Midbrain (tissue), 1 donor: ENCODE measurements around the gene GARIN1A.
"Not testable (repeated sequence)": the region's sequence is repeated elsewhere in the genome, so short reads cannot be mapped to it uniquely, and the experiment has no call there.

Source experiments
- DNase-seq: peaks from one replicate; lab custom pipeline; 2025; lab: John Stamatoyannopoulos, UW

Gene GARIN1A

GRCh38 chr7:128671992-128672391 is at the start of gene GARIN1A:
Gene GARIN1A, plus strand, starts transcription at chr7:128672292. Its CDS starts 106 bp downstream, at chr7:128672398.
- no peak for DNase-seq

- DNase-seq: not testable (repeated sequence)
These were observed 45.0 kb upstream of the GARIN1A start for GRCh38 chr7:128627124-128627523.

GRCh38 chr7:128633915-128634314 is 38.2 kb upstream of the GARIN1A start:
- DNase-seq: not testable (repeated sequence)

GRCh38 chr7:128645206-128645605 is 26.9 kb upstream of the GARIN1A start:
- DNase-seq: not testable (repeated sequence)

- not testable (repeated sequence) for DNase-seq
These were observed 26.2 kb upstream of the GARIN1A start for GRCh38 chr7:128645844-128646243.

GRCh38 chr7:128646877-128647276 is 25.2 kb upstream of the GARIN1A start:
- DNase-seq: not testable (repeated sequence)

GRCh38 chr7:128651096-128651495 is 21.0 kb upstream of the GARIN1A start:
- not testable (repeated sequence) for DNase-seq

- DNase-seq: not testable (repeated sequence)
These were observed 19.5 kb upstream of the GARIN1A start for GRCh38 chr7:128652606-128653005.

- not testable (repeated sequence) for DNase-seq
These were observed 18.9 kb upstream of the GARIN1A start for GRCh38 chr7:128653197-128653596.

- DNase-seq: not testable (repeated sequence)
These were observed 18.0 kb upstream of the GARIN1A start for GRCh38 chr7:128654080-128654479.

GRCh38 chr7:128654501-128654900 is 17.6 kb upstream of the GARIN1A start:
- DNase-seq: not testable (repeated sequence)

- not testable (repeated sequence) for DNase-seq
These were observed 13.7 kb upstream of the GARIN1A start for GRCh38 chr7:128658428-128658827.

- DNase-seq: no peak
These were observed 11.5 kb upstream of the GARIN1A start for GRCh38 chr7:128660596-128660995.

GRCh38 chr7:128661446-128661845 is 10.6 kb upstream of the GARIN1A start:
- no peak for DNase-seq

- DNase-seq: no peak
These were observed 10.0 kb upstream of the GARIN1A start for GRCh38 chr7:128662091-128662490.

GRCh38 chr7:128663223-128663622 is 8.9 kb upstream of the GARIN1A start:
- not testable (repeated sequence) for DNase-seq

- DNase-seq: no peak
These were observed 7.0 kb upstream of the GARIN1A start for GRCh38 chr7:128665057-128665456.

GRCh38 chr7:128666200-128666599 is 5.9 kb upstream of the GARIN1A start:
- DNase-seq: peak; percentile 37

- DNase-seq: no peak
These were observed 930 bp downstream of the GARIN1A start for GRCh38 chr7:128672927-128673517.

- no peak for DNase-seq
These were observed 1.5 kb downstream of the GARIN1A start for GRCh38 chr7:128673571-128673970.

- DNase-seq: no peak
These were observed 4.6 kb downstream of the GARIN1A start for GRCh38 chr7:128676665-128677064.

GRCh38 chr7:128679920-128680319 is 7.8 kb downstream of the GARIN1A start:
- no peak for DNase-seq

- DNase-seq: no peak
These were observed 9.9 kb downstream of the GARIN1A start for GRCh38 chr7:128681794-128682537.
